NCI-H2227 (cell line): ENCODE data around the gene SIGLEC9.

Source experiments
- DNase-seq: peaks from one replicate; lab custom pipeline; 2025; ENCODE audit not compliant: unreplicated experiment; lab: John Stamatoyannopoulos, UW

Gene SIGLEC9

GRCh38 chr19:51124729-51125128 is at the start of gene SIGLEC9:
Gene SIGLEC9, plus strand, starts transcription at chr19:51124906. Its CDS starts 69 bp downstream, at chr19:51124975.
- DNase-seq: no peak

DNA sequence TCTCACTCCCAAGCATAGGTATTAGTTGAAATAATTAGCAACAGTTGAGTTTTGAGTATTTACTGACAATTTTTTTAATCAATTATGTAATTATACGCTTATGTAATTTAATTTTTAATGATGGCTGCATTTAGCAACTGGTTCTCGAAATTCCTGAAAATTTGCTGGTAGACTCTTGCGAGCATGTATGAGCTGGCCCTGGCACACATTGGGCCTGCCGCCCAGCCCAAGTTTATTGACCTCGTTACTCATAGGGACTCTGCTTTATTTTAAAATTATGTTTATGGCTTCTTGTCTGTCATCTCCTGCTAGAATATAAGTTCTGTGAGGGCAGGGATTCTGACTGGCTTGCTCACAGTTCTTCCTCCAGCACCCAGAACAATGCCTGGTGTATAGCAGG is 48.7 kb upstream of the SIGLEC9 start:
- DNase-seq: no peak

DNA sequence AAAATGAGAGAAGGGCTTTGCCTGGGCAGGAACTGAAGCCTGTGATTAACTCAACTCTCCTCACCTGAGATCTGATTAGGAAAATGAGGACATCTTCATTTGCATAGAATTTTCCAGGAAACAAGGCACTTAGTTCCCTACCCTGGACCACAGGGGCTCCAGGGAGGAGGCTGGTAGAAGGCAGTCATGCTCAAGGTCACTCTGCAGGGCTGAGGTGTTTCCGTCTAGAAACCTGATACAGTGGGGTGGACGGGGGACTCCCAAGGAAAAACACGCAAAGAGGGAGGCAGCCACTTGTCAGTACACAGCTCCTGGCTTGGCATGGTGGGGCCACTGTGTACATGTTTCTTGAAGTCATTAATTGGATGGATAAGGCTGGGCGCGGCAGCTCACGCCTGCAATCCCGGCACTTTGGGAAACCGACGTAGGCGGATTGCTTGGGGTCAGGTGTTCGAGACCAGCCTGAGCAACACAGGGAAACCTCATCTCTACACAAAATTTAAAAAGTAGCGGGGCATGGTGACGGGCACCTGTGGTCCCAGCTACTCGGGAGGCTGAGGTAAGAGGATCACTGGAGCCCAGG is 48.0 kb upstream of the SIGLEC9 start:
- DNase-seq: no peak

GRCh38 chr19:51078104-51078503 is 46.6 kb upstream of the SIGLEC9 start:
- no peak for DNase-seq

DNA sequence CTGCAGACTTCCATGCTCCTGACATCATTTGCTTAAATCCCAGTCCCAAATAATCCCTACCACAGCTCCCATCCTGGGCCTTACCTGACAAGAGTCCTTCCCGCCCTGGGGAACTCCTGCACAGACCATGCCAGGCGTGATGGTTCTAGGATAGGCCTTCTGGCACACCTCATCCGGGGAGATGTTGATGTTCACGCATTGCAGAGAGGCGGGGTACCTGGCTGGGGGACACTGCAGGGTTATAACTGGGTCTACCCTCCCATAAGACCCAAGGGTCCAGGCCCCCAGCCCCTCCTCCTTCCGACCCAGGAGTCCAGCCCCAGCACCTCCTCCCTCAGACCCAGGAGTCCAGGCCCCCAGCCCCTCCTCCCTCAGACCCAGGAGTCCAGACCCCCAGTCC is 46.0 kb upstream of the SIGLEC9 start:
- no peak for DNase-seq

GRCh38 chr19:51079481-51080110 is 45.1 kb upstream of the SIGLEC9 start:
- no peak for DNase-seq

- no peak for DNase-seq
Observed at GRCh38 chr19:51081476-51081875, 43.2 kb upstream of the SIGLEC9 start.

DNA sequence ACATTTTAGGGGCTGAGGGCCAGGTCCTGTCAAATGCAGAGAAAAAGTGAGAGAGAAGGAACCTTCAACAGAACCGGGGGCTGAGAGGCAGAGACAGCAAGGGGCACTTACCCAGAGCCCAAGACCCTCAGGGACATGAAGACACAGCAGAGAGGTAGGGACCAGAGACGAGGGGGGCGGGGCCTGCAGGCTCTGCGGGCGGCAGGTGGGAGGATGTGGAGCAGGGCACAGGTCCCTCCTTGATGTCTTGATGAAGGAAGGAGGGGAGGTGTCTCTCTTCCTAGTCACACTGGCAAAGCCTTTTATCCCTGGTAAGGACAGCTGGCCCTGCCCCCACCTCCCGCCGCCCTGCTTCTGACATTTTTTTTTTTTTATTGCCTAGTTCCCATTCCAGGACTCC is 42.1 kb upstream of the SIGLEC9 start, which contains the start of gene KLK14:
KLK14 (minus strand) TSS at position 277 of the 400 bp plus-strand sequence; CDS start at position 4, 273 bp downstream.
- DNase-seq: no peak

DNA sequence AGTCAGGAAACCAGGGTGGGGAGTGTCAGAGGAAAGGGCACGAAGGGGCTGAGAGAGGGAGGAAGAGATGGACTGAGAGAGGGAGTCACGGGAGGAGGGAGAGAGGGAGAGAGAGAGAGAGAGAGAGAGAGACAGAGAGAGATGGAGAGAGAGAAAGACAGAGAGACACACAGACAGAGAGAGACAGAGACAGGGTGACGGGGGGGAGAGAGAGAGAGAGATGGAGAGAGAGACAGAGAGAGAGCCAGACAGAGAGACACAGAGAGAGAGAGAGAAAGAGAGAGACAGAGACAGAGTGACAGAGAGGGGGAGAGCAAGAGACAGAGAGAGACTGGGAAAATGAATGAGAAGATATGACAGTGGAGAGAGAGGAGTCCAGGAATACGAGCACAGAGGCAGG is 41.5 kb upstream of the SIGLEC9 start:
- no peak for DNase-seq

- DNase-seq: no peak
Observed at GRCh38 chr19:51083783-51084182, 40.9 kb upstream of the SIGLEC9 start.

GRCh38 chr19:51084505-51084904 is 40.2 kb upstream of the SIGLEC9 start:
- no peak for DNase-seq

DNA sequence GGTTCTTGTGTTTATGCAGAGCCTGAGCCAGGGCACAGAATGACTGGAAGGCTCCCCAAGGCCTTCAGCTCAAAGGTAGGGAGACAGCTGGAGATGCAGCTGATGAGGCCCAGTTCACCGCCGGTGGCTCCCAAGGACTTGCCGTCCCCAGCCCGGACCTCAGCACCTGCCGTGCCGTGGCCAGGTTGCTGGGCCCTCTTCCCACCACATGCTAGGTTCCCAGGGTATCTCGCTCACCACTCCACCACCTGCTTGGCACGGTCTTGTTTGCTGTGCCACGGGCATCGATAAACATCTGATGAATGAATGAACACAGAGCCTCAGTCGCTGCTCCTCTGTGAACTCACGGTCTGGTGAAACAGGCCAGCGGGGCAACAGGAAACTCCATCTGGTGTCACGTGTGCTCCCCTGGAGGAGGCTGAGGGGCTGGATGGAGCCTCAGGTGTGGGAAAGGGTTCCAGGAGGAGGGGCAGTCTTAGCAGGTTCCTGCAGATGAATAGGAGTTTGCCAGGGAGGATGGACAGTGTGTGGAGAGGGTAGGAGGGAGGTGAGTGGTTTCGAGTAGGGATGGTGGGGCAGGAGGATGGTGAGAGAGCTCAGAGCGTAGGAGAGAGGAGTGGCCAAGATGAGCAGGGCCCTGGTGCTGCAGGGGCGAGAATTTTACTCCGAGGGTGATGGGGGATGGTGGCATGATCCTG is 38.4 kb upstream of the SIGLEC9 start:
- DNase-seq: no peak

DNA sequence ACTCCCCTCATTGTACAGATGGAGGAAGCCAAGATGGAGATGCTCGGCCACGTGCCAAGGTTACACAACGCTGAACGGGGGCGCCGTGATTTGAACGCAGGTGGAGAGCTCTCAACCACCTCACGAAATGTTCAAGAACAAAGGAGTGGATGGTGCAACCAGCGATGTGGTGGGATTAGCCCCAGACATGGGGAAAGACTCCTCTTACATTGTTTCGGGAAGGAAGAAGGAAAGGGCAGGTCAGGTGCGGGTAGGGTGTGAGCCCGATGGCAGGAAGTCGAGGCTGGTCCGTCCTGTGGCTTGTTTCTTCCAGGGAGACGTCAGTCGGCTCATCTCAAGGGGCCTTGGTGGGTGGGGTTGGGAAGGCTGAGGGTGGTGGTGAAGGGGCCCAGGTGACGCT is 34.9 kb upstream of the SIGLEC9 start:
- no peak for DNase-seq

DNA sequence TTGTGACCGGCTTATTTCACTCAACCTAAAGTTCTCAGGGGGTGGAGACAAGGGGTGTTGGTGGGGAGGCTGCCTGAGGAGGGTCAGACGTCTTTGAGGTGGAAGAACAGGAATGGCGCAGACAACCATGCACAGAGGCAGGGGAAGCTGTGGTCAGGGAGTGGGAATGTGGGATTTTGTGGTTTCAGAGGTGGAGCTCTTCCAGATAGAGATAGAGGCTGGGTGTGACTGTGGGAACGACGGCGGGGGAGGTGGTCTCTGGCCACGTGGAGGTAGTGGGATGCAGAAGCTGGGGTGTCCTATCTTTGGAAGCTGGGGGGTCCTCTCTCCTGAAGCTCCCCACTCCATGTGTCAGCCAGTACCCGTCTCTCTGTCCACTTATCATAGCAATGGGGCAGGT is 34.2 kb upstream of the SIGLEC9 start:
- no peak for DNase-seq

GRCh38 chr19:51091126-51091525 is 33.6 kb upstream of the SIGLEC9 start:
- DNase-seq: no peak

GRCh38 chr19:51091895-51092873 is 32.5 kb upstream of the SIGLEC9 start:
- no peak for DNase-seq

DNA sequence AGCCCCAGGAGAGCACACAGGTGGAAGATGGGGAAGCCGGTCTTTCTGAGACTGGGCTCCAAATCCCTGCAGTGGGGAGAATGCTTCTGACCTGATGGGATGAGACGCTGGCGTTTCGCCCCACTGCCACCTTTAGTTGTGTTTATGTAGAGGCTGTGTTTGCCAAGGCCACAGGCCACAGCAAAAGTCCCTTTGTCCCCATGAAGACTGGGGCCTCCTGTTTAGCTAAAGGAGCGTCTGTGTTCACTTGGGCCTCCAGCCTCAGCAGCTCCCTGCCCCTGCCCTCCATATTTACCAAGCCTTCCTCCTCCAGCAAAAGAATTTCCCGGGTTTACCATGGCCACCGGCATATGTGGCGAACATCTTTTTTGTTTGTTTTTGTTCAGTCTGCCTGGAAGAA is 31.6 kb upstream of the SIGLEC9 start:
- DNase-seq: no peak

DNA sequence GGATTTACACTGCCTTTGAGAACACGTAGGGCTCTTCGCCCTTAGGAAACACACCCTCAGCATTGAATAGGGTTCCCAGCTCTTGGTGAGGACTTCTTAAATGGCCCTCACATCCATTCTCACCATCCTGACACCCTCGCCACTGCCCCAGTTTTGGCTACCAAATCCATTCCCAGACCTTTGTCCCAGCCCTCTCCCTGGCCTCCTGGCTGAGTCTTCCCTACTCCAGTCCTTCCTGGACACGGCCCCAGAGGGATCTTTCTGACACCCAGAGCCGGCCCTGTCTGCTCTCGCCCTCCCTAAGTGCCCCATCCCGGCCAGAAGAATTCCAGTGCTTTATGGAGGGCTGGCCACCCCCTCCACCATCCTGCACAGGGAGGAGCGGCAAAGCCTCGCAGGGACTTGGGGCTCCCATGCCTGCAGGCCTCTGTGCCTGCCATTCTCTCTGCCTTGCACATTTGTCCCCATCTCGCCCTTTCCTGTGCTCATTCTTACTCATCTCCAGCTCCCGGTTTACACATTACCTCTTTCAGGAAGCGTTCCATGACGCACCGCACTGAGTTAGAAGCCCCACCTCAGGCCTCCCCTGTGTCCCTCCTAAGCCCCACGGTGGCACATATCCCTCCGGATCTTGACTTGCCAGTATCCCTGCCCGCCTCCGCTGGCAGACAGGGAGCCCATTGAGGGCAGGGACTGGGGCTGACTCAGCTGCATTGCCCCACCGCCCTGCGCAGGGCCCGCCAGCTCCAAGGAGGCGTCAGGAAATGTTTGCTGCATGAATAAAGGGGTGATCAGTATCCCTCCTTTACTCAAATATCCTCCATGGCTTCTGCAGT is 31.0 kb upstream of the SIGLEC9 start:
- no peak for DNase-seq

- DNase-seq: peak; percentile 39
Observed at GRCh38 chr19:51094696-51095279, 29.9 kb upstream of the SIGLEC9 start.
